ENCODE results near the gene ZSCAN20.
"Not testable (repeated sequence)": the region's sequence is repeated elsewhere in the genome, so short reads cannot be mapped to it uniquely, and the experiment has no call there.

Gene ZSCAN20

GRCh38 chr1:33494929-33495328 lies 22.5 kb downstream of the ZSCAN20 start:
- DNase-seq = no peak

GRCh38 chr1:33497410-33497809 lies 25.0 kb downstream of the ZSCAN20 start:
- no peak for DNase-seq

- DNase-seq = no peak
Measured at GRCh38 chr1:33500547-33500946, 28.1 kb downstream of the ZSCAN20 start.

- no peak for DNase-seq
Measured at GRCh38 chr1:33501309-33501708, 28.9 kb downstream of the ZSCAN20 start.

GRCh38 chr1:33501774-33502173 lies 29.3 kb downstream of the ZSCAN20 start:
- no peak for DNase-seq

GRCh38 chr1:33502726-33503125 lies 30.3 kb downstream of the ZSCAN20 start:
- no peak for DNase-seq

GRCh38 chr1:33503506-33503905 lies 31.1 kb downstream of the ZSCAN20 start:
- DNase-seq = no peak

GRCh38 chr1:33507661-33508060 lies 35.2 kb downstream of the ZSCAN20 start:
- DNase-seq = no peak

- no peak for DNase-seq
Measured at GRCh38 chr1:33508151-33508550, 35.7 kb downstream of the ZSCAN20 start.

- DNase-seq = not testable (repeated sequence)
Measured at GRCh38 chr1:33509276-33509675, 36.8 kb downstream of the ZSCAN20 start.

GRCh38 chr1:33512226-33513011 lies 40.0 kb downstream of the ZSCAN20 start:
- DNase-seq = no peak

GRCh38 chr1:33515112-33515511 lies 42.7 kb downstream of the ZSCAN20 start:
- no peak for DNase-seq

- DNase-seq = no peak
Measured at GRCh38 chr1:33515607-33516006, 43.2 kb downstream of the ZSCAN20 start.

- DNase-seq = no peak
Measured at GRCh38 chr1:33516428-33516827, 44.0 kb downstream of the ZSCAN20 start.

GRCh38 chr1:33516891-33517567 lies 44.6 kb downstream of the ZSCAN20 start:
- DNase-seq = no peak

GRCh38 chr1:33517596-33518250 lies 45.3 kb downstream of the ZSCAN20 start:
- no peak for DNase-seq

- DNase-seq = no peak
Measured at GRCh38 chr1:33519240-33519884, 46.9 kb downstream of the ZSCAN20 start.

GRCh38 chr1:33524586-33524985 lies 52.1 kb downstream of the ZSCAN20 start:
- no peak for DNase-seq

- DNase-seq = no peak
Measured at GRCh38 chr1:33527934-33528333, 55.5 kb downstream of the ZSCAN20 start.

- no peak for DNase-seq
Measured at GRCh38 chr1:33529957-33530356, 57.5 kb downstream of the ZSCAN20 start.

GRCh38 chr1:33532250-33532649 lies 59.8 kb downstream of the ZSCAN20 start:
- DNase-seq = no peak

GRCh38 chr1:33532936-33533335 lies 60.5 kb downstream of the ZSCAN20 start:
- no peak for DNase-seq

GRCh38 chr1:33535334-33535733 lies 62.9 kb downstream of the ZSCAN20 start:
- DNase-seq = no peak
